Hepatocyte (in vitro differentiated cells): ENCODE measurements around the gene C11orf98.

Experiments used
- EZH2phosphoT487 ChIP-seq: fragments of 200-600 bp; sonication (generic); IDR thresholded peaks from one replicate; pipeline ENCODE4 v1.6.1; 2018; ENCODE audit warnings: antibody characterized with exemption, mild to moderate bottlenecking, low read depth, moderate library complexity; ENCODE audit not compliant: unreplicated experiment, severe bottlenecking
- TF ChIP-seq, protein P1 (sequence below): fragments of 200-600 bp; sonication (generic); IDR thresholded peaks from 2 replicates; pipeline ENCODE4 v1.5.1; 2016; ENCODE audit warnings: antibody characterized with exemption, mild to moderate bottlenecking; ENCODE audit not compliant: poor library complexity

DNA sequence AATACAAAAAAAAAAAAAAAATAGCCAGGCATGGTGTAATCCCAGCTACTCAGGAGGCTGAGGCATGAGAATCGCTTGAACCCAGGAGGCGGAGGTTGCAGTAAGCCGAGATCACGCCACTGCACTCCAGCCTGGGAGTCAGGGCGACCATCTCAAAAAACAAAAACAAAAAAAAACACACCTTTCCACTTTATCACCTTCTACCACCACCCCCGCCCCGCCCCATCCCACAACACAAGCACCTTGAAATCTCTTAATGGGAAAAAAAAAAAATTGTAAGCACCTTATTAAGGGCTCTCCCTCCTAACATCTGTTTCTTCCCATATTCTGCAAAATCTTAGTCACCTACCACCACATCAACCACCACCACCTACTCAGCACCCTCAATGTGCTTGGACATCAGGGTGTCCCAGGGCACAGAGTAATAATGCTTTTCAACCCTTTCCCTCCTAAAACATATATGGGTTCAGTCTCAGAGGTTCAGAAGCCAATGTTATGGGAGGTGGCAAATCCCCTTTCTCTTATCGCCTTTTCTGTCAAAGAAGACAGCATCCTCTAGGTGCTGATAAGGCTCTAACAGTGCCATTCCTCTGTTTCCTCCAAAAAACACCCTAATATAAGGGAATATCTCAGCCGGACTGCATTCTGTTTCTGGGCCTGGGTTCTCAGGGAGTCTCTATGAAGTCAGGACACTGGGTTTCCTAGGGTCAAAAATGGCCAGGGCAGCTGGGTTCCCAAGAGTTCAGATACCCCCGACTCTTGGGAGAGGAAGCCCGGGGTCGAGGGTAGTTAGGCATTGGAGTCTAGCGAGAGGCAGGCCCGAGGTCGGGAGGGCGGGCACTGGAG, 12.6 kb downstream of the C11orf98 start:
- TF ChIP-seq, protein P1, sequence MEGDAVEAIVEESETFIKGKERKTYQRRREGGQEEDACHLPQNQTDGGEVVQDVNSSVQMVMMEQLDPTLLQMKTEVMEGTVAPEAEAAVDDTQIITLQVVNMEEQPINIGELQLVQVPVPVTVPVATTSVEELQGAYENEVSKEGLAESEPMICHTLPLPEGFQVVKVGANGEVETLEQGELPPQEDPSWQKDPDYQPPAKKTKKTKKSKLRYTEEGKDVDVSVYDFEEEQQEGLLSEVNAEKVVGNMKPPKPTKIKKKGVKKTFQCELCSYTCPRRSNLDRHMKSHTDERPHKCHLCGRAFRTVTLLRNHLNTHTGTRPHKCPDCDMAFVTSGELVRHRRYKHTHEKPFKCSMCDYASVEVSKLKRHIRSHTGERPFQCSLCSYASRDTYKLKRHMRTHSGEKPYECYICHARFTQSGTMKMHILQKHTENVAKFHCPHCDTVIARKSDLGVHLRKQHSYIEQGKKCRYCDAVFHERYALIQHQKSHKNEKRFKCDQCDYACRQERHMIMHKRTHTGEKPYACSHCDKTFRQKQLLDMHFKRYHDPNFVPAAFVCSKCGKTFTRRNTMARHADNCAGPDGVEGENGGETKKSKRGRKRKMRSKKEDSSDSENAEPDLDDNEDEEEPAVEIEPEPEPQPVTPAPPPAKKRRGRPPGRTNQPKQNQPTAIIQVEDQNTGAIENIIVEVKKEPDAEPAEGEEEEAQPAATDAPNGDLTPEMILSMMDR: no peak
- TF ChIP-seq EZH2phosphoT487: no peak
